Loucy (cell line): ENCODE data around the gene SLC39A5.

Experiments used
- H2AFZ ChIP-seq: fragments of 200-600 bp; sonication (generic); 2 replicates; pipeline ENCODE4 v1.6.0; 2016; ENCODE audit warnings: antibody characterized with exemption, mild to moderate bottlenecking, low read length, moderate library complexity
- H3F3A ChIP-seq: fragments of 200-600 bp; 2 replicates; pipeline ENCODE4 v1.6.0; 2016; ENCODE audit warnings: antibody characterized with exemption, low read depth, mild to moderate bottlenecking
- H3K27me3 ChIP-seq: fragments of 200-600 bp; sonication (generic); 2 replicates; pipeline ENCODE4 v1.6.1; 2014; ENCODE audit warnings: low read length, mild to moderate bottlenecking; ENCODE audit not compliant: insufficient read depth, poor library complexity, severe bottlenecking
- H3K36me3 ChIP-seq: fragments of 200-600 bp; sonication (generic); 2 replicates; pipeline ENCODE4 v1.6.1; 2016; ENCODE audit warnings: low read length; ENCODE audit not compliant: insufficient read depth
- H3K4me1 ChIP-seq: fragments of 200-600 bp; sonication (generic); 2 replicates; pipeline ENCODE4 v1.5.1; 2014; ENCODE audit warnings: low read length, mild to moderate bottlenecking; ENCODE audit not compliant: insufficient read depth, poor library complexity, severe bottlenecking
- H3K4me2 ChIP-seq: fragments of 200-600 bp; sonication (generic); 2 replicates; pipeline ENCODE4 v1.6.0; 2014; ENCODE audit warnings: antibody characterized with exemption, low read length, low read depth, mild to moderate bottlenecking; ENCODE audit not compliant: poor library complexity, severe bottlenecking
- H3K4me3 ChIP-seq: fragments of 200-600 bp; sonication (generic); 2 replicates; pipeline ENCODE4 v1.5.1; 2014; ENCODE audit warnings: low read length, mild to moderate bottlenecking, mixed read lengths; ENCODE audit not compliant: poor library complexity, severe bottlenecking
- H3K79me2 ChIP-seq: fragments of 200-600 bp; sonication (generic); 2 replicates; pipeline ENCODE4 v1.6.1; 2014; ENCODE audit warnings: low read length; ENCODE audit not compliant: insufficient read depth
- H3K9ac ChIP-seq: fragments of 200-600 bp; sonication (generic); 2 replicates; pipeline ENCODE4 v1.6.0; 2014; ENCODE audit warnings: mild to moderate bottlenecking, low read depth, low read length, moderate library complexity; ENCODE audit not compliant: poor library complexity, severe bottlenecking
- H3K9me2 ChIP-seq: fragments of 200-600 bp; sonication (generic); replicated peaks from 2 replicates; pipeline ENCODE4 v1.6.1; 2016; ENCODE audit warnings: low read depth, low read length, mixed read lengths
- H3K9me3 ChIP-seq: fragments of 200-600 bp; sonication (generic); 2 replicates; pipeline ENCODE4 v1.6.1; 2014; ENCODE audit warnings: mild to moderate bottlenecking, antibody characterized with exemption, low read length, low read depth; ENCODE audit not compliant: insufficient read depth
- H4K20me1 ChIP-seq: fragments of 200-600 bp; sonication (generic); 2 replicates; pipeline ENCODE4 v1.6.0; 2014; ENCODE audit warnings: antibody characterized with exemption, low read length, mild to moderate bottlenecking; ENCODE audit not compliant: insufficient read depth, poor library complexity, severe bottlenecking
- CTCF ChIP-seq: fragments of 200-600 bp; sonication (generic); conservative IDR thresholded peaks from 2 replicates; pipeline ENCODE4 v1.5.1; 2014; ENCODE audit warnings: mild to moderate bottlenecking, antibody characterized with exemption, low read length
- EZH2phosphoT487 ChIP-seq: fragments of 200-600 bp; IDR thresholded peaks from 2 replicates; pipeline ENCODE4 v1.6.1; 2018; ENCODE audit warnings: antibody characterized with exemption, mild to moderate bottlenecking, moderate library complexity, borderline replicate concordance

The SLC39A5 gene

GRCh38 chr12:56231184-56231582 lies 1.3 kb downstream of the SLC39A5 start:
- Histone ChIP-seq H3K9me2 (no peaks in the 10 kb centered on the region), H4K20me1 (no peaks in the 10 kb centered on the region), H3K79me2 (no peaks in the 10 kb centered on the region), H3K9me3 (no peaks in the 10 kb centered on the region), H3K4me2 (no peak overlapping the region), H3K4me1 (peaks cover 3% of the 10 kb centered on the region), H3K4me3 (no peak overlapping the region), H3F3A (no peaks in the 10 kb centered on the region), H3K27me3 (no peaks in the 10 kb centered on the region), H3K9ac (no peak overlapping the region), H2AFZ (no peak overlapping the region), H3K36me3 (peaks cover 2% of the 10 kb centered on the region; the same call in 1 of the 2 replicates)
- TF ChIP-seq EZH2phosphoT487 (no peak), CTCF (no peak)

- H3K27me3 ChIP-seq, result no peaks in the 10 kb centered on the region
- H3F3A ChIP-seq, result no peaks in the 10 kb centered on the region
- peaks cover 3% of the 10 kb centered on the region; the same call in 1 of the 2 replicates for H3K36me3 ChIP-seq
- no peak overlapping the region for H2AFZ ChIP-seq
- H3K9me3 ChIP-seq, result no peaks in the 10 kb centered on the region
- no peaks in the 10 kb centered on the region for H3K9me2 ChIP-seq
- H3K9ac ChIP-seq, result no peak overlapping the region
- no peaks in the 10 kb centered on the region for H4K20me1 ChIP-seq
- no peak overlapping the region for H3K4me2 ChIP-seq
- TF ChIP-seq EZH2phosphoT487 (no peak), CTCF (no peak)
- H3K4me1 ChIP-seq, result no peaks in the 10 kb centered on the region
- H3K79me2 ChIP-seq, result no peaks in the 10 kb centered on the region
- H3K4me3 ChIP-seq, result no peak overlapping the region
These were observed 5.0 kb downstream of the SLC39A5 start for GRCh38 chr12:56234746-56235436.

GRCh38 chr12:56236091-56236490 lies 6.2 kb downstream of the SLC39A5 start:
- H3K4me3 ChIP-seq, result no peak overlapping the region
- H2AFZ ChIP-seq, result no peak overlapping the region
- no peak overlapping the region for H3K9ac ChIP-seq
- no peaks in the 10 kb centered on the region for H3K79me2 ChIP-seq
- no peaks in the 10 kb centered on the region for H3K9me2 ChIP-seq
- H3K27me3 ChIP-seq, result no peaks in the 10 kb centered on the region
- H3K9me3 ChIP-seq, result no peaks in the 10 kb centered on the region
- H3K36me3 ChIP-seq, result peaks cover 8% of the 10 kb centered on the region; the same call in 1 of the 2 replicates
- H4K20me1 ChIP-seq, result no peaks in the 10 kb centered on the region
- no peaks in the 10 kb centered on the region for H3K4me1 ChIP-seq
- no peak overlapping the region for H3K4me2 ChIP-seq
- TF ChIP-seq CTCF (no peak), EZH2phosphoT487 (no peak)
- H3F3A ChIP-seq, result no peaks in the 10 kb centered on the region
